ENCODE measurements around the gene AHDC1. TPM values are rescaled to one million over a fixed set of nuclear protein-coding genes. Genes with fewer than 3 reads are reported as not detected.

Gene AHDC1
- total and polyA plus RNA-seq, 2 of the 13 experiments (the other 11 are each of a cell fraction or from before 2014, with no cell fraction given) = 1.0 to 2.7 TPM

GRCh38 chr1:27543284-27543683 is 60.7 kb downstream of the AHDC1 start:
- H3K9ac ChIP-seq (ENCODE audit: insufficient read depth, low read depth, low read length) = peak overlapping the region; percentile 78
- ChIA-PET POLR2A (interaction anchor here (1.1 to 1.9 kb wide), 4 partner anchors 13 to 64 kb away, joined by 3 to 8 read pairs (median 6); partner anchors contain the start of gene WASF2), CTCF (ENCODE audit: low intra/inter-chr PET ratio, low total read pairs) (no interaction called here)
- peak overlapping the region; percentile 82 for H3K27ac ChIP-seq (ENCODE audit: extremely low read length, insufficient read depth, low read length)
- BruUV-seq (replicated peaks) = no TSS peak
- in situ Hi-C loops (cut with HindIII; ENCODE audit: extremely low pct_ligation_motif_present, low pct_unique_long_range_greater_than_20kb) (no loop called here), intact Hi-C loops (cut with micrococcal nuclease; ENCODE audit: unreplicated experiment) (no loop called here)
- H3K9me3 ChIP-seq (ENCODE audit: low read length) = no peaks in the 10 kb centered on the region
- H3K4me2 ChIP-seq (ENCODE audit: low read depth, low read length) = peak overlapping the region; percentile 61
- ATAC-seq (no peak; the same call in 2 of the 3 replicates), FAIRE-seq (no peak), DNase-seq (ENCODE audit: low spot score) (no peak)
- WGBS (ENCODE audit: low lambda C conversion rate) = 87% methylated on average over 5 of the region's 6 CpGs
- peak overlapping the region in 1 of 3 experiments; percentile 48; a peak in 2 of 6 replicates for H3K4me3 ChIP-seq (replicated peaks in 1 of 3; ENCODE audit: insufficient read depth in 1 of 3, low read depth in 2 of 3, low read length in 3 of 3)
- H3K4me1 ChIP-seq (ENCODE audit: insufficient read depth, low read length) = peaks cover 59% of the 10 kb centered on the region
- H3K36me3 ChIP-seq (replicated peaks in 1 of 2; ENCODE audit: control insufficient read depth in 1 of 2, insufficient read depth in 2 of 2, low read length in 2 of 2) = peaks cover 2 to 4% of the 10 kb centered on the region in 2 experiments; a peak in 3 of 5 replicates
- no peaks in the 10 kb centered on the region for H3K27me3 ChIP-seq (ENCODE audit: control insufficient read depth in 1 of 2, insufficient read depth in 2 of 2, low read length in 2 of 2)
- peaks cover 8% of the 10 kb centered on the region for H3K79me2 ChIP-seq (ENCODE audit: insufficient read depth, low read length)
- H2AFZ ChIP-seq (ENCODE audit: low read length) = no peak overlapping the region
- no peaks in the 10 kb centered on the region for H4K20me1 ChIP-seq (ENCODE audit: insufficient read depth, low read length)
- TF ChIP-seq SOX13 (IDR thresholded peaks at IDR 0.05) (no peak), SOX13 (CRISPR knock-in tag; conservative IDR thresholded peaks at IDR 0.05 in 1 of 2, IDR thresholded peaks at IDR 0.05 in 1 of 2) (0 out of 4 replicates have a peak, but pooled peaks of 1 of the 2 experiments have one; percentile 4), SRSF9 (IDR thresholded peaks at IDR 0.05; ENCODE audit: borderline replicate concordance, insufficient read depth, low read depth, low read length, poor library complexity, severe bottlenecking) (no peak), ZNF232 (CRISPR knock-in tag; IDR thresholded peaks at IDR 0.05; ENCODE audit: borderline replicate concordance) (0 out of 2 replicates have a peak, but pooled peaks have one; percentile 5), ATAD3A (CRISPR knock-in tag; IDR thresholded peaks at IDR 0.05) (no peak), ZNF121 (CRISPR knock-in tag; IDR thresholded peaks at IDR 0.05) (no peak), ZC3H13 (CRISPR knock-in tag; IDR thresholded peaks at IDR 0.05) (no peak), SATB2 (CRISPR knock-in tag; IDR thresholded peaks at IDR 0.05) (no peak), HMGXB4 (CRISPR knock-in tag; IDR thresholded peaks at IDR 0.05; ENCODE audit: borderline replicate concordance in 1 of 2, low read depth in 1 of 2) (0 out of 4 replicates have a peak, but pooled peaks of 1 of the 2 experiments have one; percentile 2), TBX2 (CRISPR knock-in tag; IDR thresholded peaks at IDR 0.05; ENCODE audit: borderline replicate concordance) (peak; percentile 19), MYC (CRISPR knock-in tag; IDR thresholded peaks at IDR 0.05; ENCODE audit: borderline replicate concordance) (no peak), ATF2 (CRISPR knock-in tag; IDR thresholded peaks at IDR 0.05) (no peak), ZNF331 (CRISPR knock-in tag; IDR thresholded peaks at IDR 0.05) (no peak), PCBP2 (optimal IDR thresholded peaks at IDR 0.05; ENCODE audit: low read depth, low read length, poor library complexity, severe bottlenecking) (no peak), ZNF776 (CRISPR knock-in tag; IDR thresholded peaks at IDR 0.05) (no peak), ZNF432 (CRISPR knock-in tag; IDR thresholded peaks at IDR 0.05; ENCODE audit: borderline replicate concordance) (no peak), ZNF292 (CRISPR knock-in tag; IDR thresholded peaks at IDR 0.05; ENCODE audit: borderline replicate concordance, low read depth) (no peak), ZSCAN20 (CRISPR knock-in tag; IDR thresholded peaks at IDR 0.05; ENCODE audit: borderline replicate concordance) (no peak)

Data from HepG2 (cell line).